ENCODE results near the gene CRTC3.

CRTC3 gene, protein sequence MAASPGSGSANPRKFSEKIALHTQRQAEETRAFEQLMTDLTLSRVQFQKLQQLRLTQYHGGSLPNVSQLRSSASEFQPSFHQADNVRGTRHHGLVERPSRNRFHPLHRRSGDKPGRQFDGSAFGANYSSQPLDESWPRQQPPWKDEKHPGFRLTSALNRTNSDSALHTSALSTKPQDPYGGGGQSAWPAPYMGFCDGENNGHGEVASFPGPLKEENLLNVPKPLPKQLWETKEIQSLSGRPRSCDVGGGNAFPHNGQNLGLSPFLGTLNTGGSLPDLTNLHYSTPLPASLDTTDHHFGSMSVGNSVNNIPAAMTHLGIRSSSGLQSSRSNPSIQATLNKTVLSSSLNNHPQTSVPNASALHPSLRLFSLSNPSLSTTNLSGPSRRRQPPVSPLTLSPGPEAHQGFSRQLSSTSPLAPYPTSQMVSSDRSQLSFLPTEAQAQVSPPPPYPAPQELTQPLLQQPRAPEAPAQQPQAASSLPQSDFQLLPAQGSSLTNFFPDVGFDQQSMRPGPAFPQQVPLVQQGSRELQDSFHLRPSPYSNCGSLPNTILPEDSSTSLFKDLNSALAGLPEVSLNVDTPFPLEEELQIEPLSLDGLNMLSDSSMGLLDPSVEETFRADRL

DNA sequence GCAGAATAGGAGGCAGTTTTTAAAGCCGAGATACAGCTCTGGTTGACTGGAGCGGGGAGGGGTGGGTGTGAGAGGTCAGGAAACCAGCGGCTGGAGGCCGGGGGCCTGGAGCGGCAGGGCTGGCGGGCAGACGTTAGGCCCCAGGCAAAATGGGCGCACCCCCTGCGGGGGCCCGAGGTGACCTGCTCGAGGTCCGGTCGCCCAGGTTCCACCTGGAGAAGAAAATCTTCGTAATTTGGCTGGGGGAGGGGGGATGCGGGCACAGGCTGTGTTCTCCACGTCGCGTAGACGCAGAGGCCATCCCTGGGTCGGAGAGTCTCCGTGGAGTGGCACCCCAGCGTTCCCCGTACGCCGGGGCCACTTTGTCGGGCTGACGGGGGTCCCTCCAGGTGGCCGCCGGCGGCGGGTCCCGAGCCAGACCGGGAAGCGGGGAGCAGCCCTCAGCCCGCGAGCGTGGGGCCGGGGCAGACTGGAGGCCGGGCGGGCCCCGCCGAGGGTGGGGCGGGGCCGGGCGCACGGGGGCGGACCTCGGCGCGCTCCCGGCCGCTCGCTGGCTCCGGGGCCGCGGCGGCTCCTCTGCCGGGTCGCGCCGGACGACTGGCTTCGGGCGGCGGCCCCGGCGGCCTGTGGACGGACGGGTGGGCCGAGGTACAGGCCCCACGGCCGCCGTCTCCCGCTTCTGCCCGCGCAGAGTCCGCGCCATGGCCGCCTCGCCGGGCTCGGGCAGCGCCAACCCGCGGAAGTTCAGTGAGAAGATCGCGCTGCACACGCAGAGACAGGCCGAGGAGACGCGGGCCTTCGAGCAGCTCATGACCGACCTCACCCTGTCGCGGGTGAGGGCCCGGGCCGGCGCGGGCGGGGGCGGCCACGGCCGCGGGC lies at the start of gene CRTC3:
Gene CRTC3 (plus strand): TSS at position 553 of the 879 bp plus-strand sequence. CDS start 149 bp downstream, at position 702.
- peaks cover 24% of the 10 kb centered on the region for H3K36me3 Mint-ChIP-seq (ENCODE audit: low read depth)
- no peaks in the 10 kb centered on the region for H3K27me3 Mint-ChIP-seq (ENCODE audit: low read depth)
- H3K4me3 Mint-ChIP-seq, result peak within 1 kb of the TSS; percentile 97
- H3K4me1 Mint-ChIP-seq (ENCODE audit: low read depth), result peaks cover 34% of the 10 kb centered on the region
- H3K9me3 Mint-ChIP-seq, result no peaks in the 10 kb centered on the region
- H3K27ac Mint-ChIP-seq, result peak within 1 kb of the TSS; percentile 88

DNA sequence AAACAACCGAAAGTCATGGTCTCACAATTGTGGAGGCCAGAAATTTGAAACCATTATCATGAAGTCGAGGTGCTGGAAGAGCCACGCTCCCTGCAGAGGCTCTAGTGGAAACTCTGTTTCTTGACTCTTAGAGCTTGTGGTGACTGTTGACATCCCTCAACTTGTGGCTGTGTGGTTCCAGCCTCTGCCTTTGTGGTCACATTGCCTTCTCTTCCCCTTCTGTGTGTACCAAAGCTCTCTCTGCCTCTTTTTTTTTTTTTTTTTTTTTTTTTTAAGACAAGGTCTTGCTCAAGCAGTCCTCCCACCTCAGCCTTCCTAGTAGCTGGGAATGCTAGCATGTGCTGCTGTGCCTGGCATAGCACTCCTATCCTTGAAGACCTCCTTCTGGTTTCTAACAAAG lies 48.7 kb upstream of the CRTC3 start:
- Mint-ChIP-seq H3K4me1 (ENCODE audit: low read depth) (peaks cover 38% of the 10 kb centered on the region), H3K9me3 (no peaks in the 10 kb centered on the region), H3K36me3 (ENCODE audit: low read depth) (peaks cover 67% of the 10 kb centered on the region), H3K27me3 (ENCODE audit: low read depth) (no peaks in the 10 kb centered on the region), H3K27ac (peak overlapping the region; percentile 68), H3K4me3 (peak overlapping the region; percentile 52)

DNA sequence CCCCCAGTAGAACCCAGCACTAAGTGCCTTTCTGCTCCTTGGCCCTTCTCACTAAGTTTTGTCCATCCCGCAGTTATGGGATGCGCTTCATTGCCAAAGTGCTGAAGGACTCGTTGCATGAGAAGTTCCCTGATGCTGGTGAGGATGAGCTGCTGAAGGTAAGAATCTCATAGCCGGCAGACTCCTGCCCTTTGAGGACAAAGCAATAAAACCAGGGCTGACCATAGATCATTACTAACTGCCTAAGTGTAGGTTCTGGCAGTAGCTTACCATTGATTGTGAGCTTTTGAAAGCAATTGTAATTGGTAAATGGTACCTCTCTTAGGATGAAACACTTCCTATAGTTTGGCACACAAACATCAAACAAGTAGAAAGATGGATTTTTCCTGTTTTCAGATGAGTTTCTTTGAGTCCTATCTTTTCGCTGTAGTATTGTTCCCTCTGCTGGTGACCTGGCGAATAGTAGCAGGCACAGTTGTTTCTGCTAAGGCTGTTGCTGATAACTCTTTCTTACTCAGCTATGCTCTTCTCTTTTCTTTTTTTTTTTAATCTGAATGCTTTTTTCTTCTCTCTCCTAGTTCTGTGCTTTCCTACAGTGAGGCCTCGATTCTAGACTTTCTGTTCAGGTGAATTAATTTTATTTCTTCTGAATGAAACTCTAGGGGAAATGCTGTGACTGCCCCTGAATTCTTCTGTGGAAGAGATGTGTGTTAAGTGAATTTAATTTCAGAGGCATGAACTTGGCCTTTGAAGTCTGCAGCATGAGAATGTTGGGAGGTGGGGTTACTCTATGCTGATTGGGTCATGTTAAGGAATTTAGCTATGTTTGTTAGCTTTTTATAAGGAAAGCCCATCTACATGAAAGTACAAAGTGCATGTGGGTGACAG lies 47.4 kb upstream of the CRTC3 start:
- no peaks in the 10 kb centered on the region for H3K27me3 Mint-ChIP-seq (ENCODE audit: low read depth)
- peaks cover 34% of the 10 kb centered on the region for H3K4me1 Mint-ChIP-seq (ENCODE audit: low read depth)
- H3K4me3 Mint-ChIP-seq, result no peak overlapping the region
- H3K27ac Mint-ChIP-seq, result peak overlapping the region; percentile 14
- no peaks in the 10 kb centered on the region for H3K9me3 Mint-ChIP-seq
- H3K36me3 Mint-ChIP-seq (ENCODE audit: low read depth), result peaks cover 68% of the 10 kb centered on the region

- H3K27ac Mint-ChIP-seq, result no peak overlapping the region
These were observed 46.8 kb upstream of the CRTC3 start for GRCh38 chr15:90483012-90483307.

GRCh38 chr15:90483637-90484036 lies 46.1 kb upstream of the CRTC3 start:
- H3K27ac Mint-ChIP-seq, result no peak overlapping the region
- H3K27me3 Mint-ChIP-seq (ENCODE audit: low read depth), result no peaks in the 10 kb centered on the region
- peaks cover 28% of the 10 kb centered on the region for H3K4me1 Mint-ChIP-seq (ENCODE audit: low read depth)
- peaks cover 62% of the 10 kb centered on the region for H3K36me3 Mint-ChIP-seq (ENCODE audit: low read depth)
- H3K4me3 Mint-ChIP-seq, result no peak overlapping the region
- no peaks in the 10 kb centered on the region for H3K9me3 Mint-ChIP-seq

More at GRCh38 chr15:90483012-90483307, 46.8 kb upstream of the CRTC3 start:
- peaks cover 64% of the 10 kb centered on the region for H3K36me3 Mint-ChIP-seq (ENCODE audit: low read depth)
- no peaks in the 10 kb centered on the region for H3K27me3 Mint-ChIP-seq (ENCODE audit: low read depth)
- no peaks in the 10 kb centered on the region for H3K9me3 Mint-ChIP-seq
- peaks cover 31% of the 10 kb centered on the region for H3K4me1 Mint-ChIP-seq (ENCODE audit: low read depth)
- H3K4me3 Mint-ChIP-seq, result no peak overlapping the region

DNA sequence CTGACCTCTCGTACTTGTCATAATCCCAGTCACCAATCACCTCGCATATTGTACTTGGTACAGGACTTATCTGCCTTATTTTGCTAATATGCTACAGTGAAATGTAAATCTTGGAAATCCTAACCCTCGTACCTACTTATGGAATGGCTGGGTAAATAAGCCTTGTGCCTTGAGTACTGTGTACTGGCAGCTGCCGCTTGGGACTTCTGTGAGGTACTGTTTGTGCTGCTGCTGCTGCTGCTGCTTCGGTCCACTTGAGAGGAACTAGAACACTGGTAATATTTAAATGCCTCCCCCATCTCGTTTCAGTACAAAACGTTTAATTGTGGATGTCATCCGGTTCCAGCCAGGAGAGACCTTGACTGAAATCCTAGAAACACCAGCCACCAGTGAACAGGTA lies 42.5 kb upstream of the CRTC3 start:
- peaks cover 66% of the 10 kb centered on the region for H3K36me3 Mint-ChIP-seq (ENCODE audit: low read depth)
- H3K27me3 Mint-ChIP-seq (ENCODE audit: low read depth), result no peaks in the 10 kb centered on the region
- peaks cover 6% of the 10 kb centered on the region for H3K4me1 Mint-ChIP-seq (ENCODE audit: low read depth)
- no peaks in the 10 kb centered on the region for H3K9me3 Mint-ChIP-seq
- no peak overlapping the region for H3K27ac Mint-ChIP-seq
- no peak overlapping the region for H3K4me3 Mint-ChIP-seq

- no peaks in the 10 kb centered on the region for H3K9me3 Mint-ChIP-seq
- H3K27me3 Mint-ChIP-seq (ENCODE audit: low read depth), result no peaks in the 10 kb centered on the region
- H3K4me1 Mint-ChIP-seq (ENCODE audit: low read depth), result peaks cover 9% of the 10 kb centered on the region
- H3K27ac Mint-ChIP-seq, result peak overlapping the region; percentile 1
- H3K36me3 Mint-ChIP-seq (ENCODE audit: low read depth), result peaks cover 61% of the 10 kb centered on the region
- H3K4me3 Mint-ChIP-seq, result no peak overlapping the region
These were observed 40.2 kb upstream of the CRTC3 start for GRCh38 chr15:90489514-90489913.

DNA sequence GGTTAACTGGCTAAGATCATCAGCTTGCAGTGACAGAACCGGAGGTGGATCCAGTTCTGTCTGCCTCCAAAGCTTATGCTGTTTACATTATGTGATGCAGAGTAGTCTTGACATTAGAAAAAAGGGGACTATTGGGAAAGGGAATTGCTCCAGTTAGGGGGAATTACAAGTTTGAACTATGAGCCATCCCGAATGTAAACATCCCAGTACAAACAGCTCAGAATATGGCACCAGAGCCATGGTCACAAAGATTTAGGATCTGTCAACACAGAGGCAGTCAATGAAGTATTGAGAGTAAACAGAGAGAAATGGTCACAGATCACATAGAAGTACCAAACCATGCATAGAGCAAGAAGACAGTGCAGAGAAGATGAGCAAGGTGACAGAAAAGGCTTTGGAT lies 39.8 kb upstream of the CRTC3 start:
- Mint-ChIP-seq H3K27ac (peak overlapping the region; percentile 1), H3K27me3 (ENCODE audit: low read depth) (no peaks in the 10 kb centered on the region), H3K4me1 (ENCODE audit: low read depth) (peaks cover 9% of the 10 kb centered on the region), H3K4me3 (no peak overlapping the region), H3K9me3 (no peaks in the 10 kb centered on the region), H3K36me3 (ENCODE audit: low read depth) (peaks cover 63% of the 10 kb centered on the region)

DNA sequence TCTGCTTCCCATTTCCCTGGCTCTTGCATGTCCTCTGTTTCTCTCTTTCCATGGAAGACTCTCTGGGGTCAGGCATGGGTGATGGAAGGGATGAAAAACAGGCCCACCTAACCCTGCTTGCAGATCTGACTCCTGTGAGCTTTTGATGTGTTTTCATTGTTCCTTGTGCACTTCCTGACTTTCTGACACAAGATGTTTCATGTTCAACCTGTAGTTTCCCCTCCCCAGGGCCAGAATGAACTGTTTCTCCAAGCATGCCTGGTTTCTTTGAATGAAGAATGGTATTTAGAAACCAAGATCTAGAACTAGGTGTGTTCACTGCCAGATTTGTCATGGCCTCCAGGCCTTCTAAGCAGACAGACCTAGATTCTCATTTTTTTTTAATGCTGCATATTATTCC lies 36.1 kb upstream of the CRTC3 start:
- H3K9me3 Mint-ChIP-seq, result no peaks in the 10 kb centered on the region
- H3K4me1 Mint-ChIP-seq (ENCODE audit: low read depth), result peaks cover 14% of the 10 kb centered on the region
- no peak overlapping the region for H3K4me3 Mint-ChIP-seq
- H3K36me3 Mint-ChIP-seq (ENCODE audit: low read depth), result peaks cover 60% of the 10 kb centered on the region
- no peaks in the 10 kb centered on the region for H3K27me3 Mint-ChIP-seq (ENCODE audit: low read depth)
- peak overlapping the region; percentile 52 for H3K27ac Mint-ChIP-seq

DNA sequence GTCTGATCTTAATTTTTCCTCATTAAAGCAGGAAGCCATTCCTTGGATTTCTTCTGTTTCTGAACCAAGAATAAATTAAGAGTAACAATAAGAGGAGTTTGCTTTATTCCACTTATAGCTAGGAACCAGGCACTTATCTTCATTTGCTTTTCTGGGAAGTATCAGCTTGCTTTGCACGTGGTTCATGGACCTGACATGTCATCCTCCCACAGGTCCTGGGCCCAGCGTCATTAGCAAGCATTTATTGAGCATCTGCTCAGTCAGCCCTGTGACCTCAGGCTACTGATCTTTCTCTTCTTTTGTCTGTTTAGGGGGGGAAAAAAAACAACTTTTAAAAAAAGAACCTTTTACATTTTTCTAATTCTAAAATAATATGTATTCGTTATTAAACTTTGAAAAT lies 34.7 kb upstream of the CRTC3 start:
- no peaks in the 10 kb centered on the region for H3K9me3 Mint-ChIP-seq
- peaks cover 60% of the 10 kb centered on the region for H3K36me3 Mint-ChIP-seq (ENCODE audit: low read depth)
- H3K4me3 Mint-ChIP-seq, result no peak overlapping the region
- H3K27ac Mint-ChIP-seq, result no peak overlapping the region
- H3K4me1 Mint-ChIP-seq (ENCODE audit: low read depth), result peaks cover 14% of the 10 kb centered on the region
- H3K27me3 Mint-ChIP-seq (ENCODE audit: low read depth), result no peaks in the 10 kb centered on the region

- Mint-ChIP-seq H3K27ac (peak overlapping the region; percentile 24), H3K4me3 (no peak overlapping the region), H3K27me3 (ENCODE audit: low read depth) (no peaks in the 10 kb centered on the region), H3K9me3 (no peaks in the 10 kb centered on the region), H3K36me3 (ENCODE audit: low read depth) (peaks cover 59% of the 10 kb centered on the region), H3K4me1 (ENCODE audit: low read depth) (peaks cover 14% of the 10 kb centered on the region)
These were observed 32.9 kb upstream of the CRTC3 start for GRCh38 chr15:90496791-90497190.

- Mint-ChIP-seq H3K4me3 (no peak overlapping the region), H3K27me3 (ENCODE audit: low read depth) (no peaks in the 10 kb centered on the region), H3K27ac (no peak overlapping the region), H3K36me3 (ENCODE audit: low read depth) (peaks cover 61% of the 10 kb centered on the region), H3K4me1 (ENCODE audit: low read depth) (peaks cover 16% of the 10 kb centered on the region), H3K9me3 (no peaks in the 10 kb centered on the region)
These were observed 32.3 kb upstream of the CRTC3 start for GRCh38 chr15:90497376-90497775.

GRCh38 chr15:90497912-90498311 lies 31.8 kb upstream of the CRTC3 start:
- Mint-ChIP-seq H3K27me3 (ENCODE audit: low read depth) (no peaks in the 10 kb centered on the region), H3K36me3 (ENCODE audit: low read depth) (peaks cover 60% of the 10 kb centered on the region), H3K4me3 (no peak overlapping the region), H3K9me3 (no peaks in the 10 kb centered on the region), H3K4me1 (ENCODE audit: low read depth) (peaks cover 16% of the 10 kb centered on the region), H3K27ac (no peak overlapping the region)

DNA sequence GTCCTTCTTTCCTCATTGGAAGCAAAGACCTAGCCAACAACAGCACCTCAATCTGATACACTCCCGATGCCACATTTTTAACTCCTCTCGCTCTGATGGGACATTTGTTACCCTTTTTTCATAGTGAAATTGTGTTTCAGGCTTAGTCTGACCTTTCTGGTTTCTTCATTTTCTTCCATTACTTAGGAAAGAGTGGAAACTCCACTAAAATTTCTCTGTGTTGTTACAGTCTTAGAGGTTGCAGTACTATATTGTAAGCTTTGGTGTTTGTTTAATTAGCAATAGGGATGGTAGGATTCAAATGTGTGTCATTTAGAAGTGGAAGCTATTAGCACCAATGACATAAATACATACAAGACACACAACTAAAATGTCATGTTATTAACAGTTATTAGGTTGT lies 29.6 kb upstream of the CRTC3 start:
- H3K27me3 Mint-ChIP-seq (ENCODE audit: low read depth), result no peaks in the 10 kb centered on the region
- H3K9me3 Mint-ChIP-seq, result no peaks in the 10 kb centered on the region
- peaks cover 10% of the 10 kb centered on the region for H3K4me1 Mint-ChIP-seq (ENCODE audit: low read depth)
- H3K4me3 Mint-ChIP-seq, result no peak overlapping the region
- peaks cover 50% of the 10 kb centered on the region for H3K36me3 Mint-ChIP-seq (ENCODE audit: low read depth)
- H3K27ac Mint-ChIP-seq, result no peak overlapping the region

All from T-helper 1 cell treated with Interleukin-12 subunit alpha and Interleukin-12 subunit beta and Interleukin-4 antibody, amounts not matched to agents 30 μg/mL and 1 μg/mL, for 36 hours (primary cell).